Frontal cortex (tissue), 4 donors: ENCODE measurements around the gene SV2C. TPM values are rescaled to one million over a fixed set of nuclear protein-coding genes. Genes with fewer than 3 reads are reported as not detected.

Source experiments
- DNase-seq, 2 donors: peaks; one replicate each; pipeline ENCODE4 v3.0.0; 2012; ENCODE audit warnings: low spot score in 2 of 2
- FAIRE-seq: peaks from 2 replicates; lab custom pipeline; 2012; peaks lifted over from hg19 to GRCh38; lab: Jason Lieb, UNC
- total RNA-seq: library from RNA; depleted of rRNA; stranded (reverse); fragments of >200 nt; gene quantifications from one replicate; pipeline ENCODE4 v1.2.3, GENCODE V29; 2014
- donor health status: control.
- donor health status: control.
- donor health status: control.

Gene SV2C
- total RNA-seq, 1 donor from 2014 or later: 2.9 TPM

- no peak for DNase-seq
- FAIRE-seq: no peak
These were observed 72.4 kb downstream of the SV2C start for GRCh38 chr5:76155536-76155935.

GRCh38 chr5:76162335-76162734 lies 79.2 kb downstream of the SV2C start:
- DNase-seq (no peak), FAIRE-seq (no peak)

GRCh38 chr5:76163111-76163628 lies 80.0 kb downstream of the SV2C start:
- DNase-seq: no peak
- no peak for FAIRE-seq

GRCh38 chr5:76165029-76165428 lies 81.8 kb downstream of the SV2C start:
- DNase-seq (no peak), FAIRE-seq (no peak)

- no peak for DNase-seq
These were observed 82.7 kb downstream of the SV2C start for GRCh38 chr5:76165711-76166374.

GRCh38 chr5:76166886-76167576 lies 83.8 kb downstream of the SV2C start:
- DNase-seq (no peak), FAIRE-seq (no peak)

More at GRCh38 chr5:76165711-76166374, 82.7 kb downstream of the SV2C start:
- no peak for FAIRE-seq

- no peak for FAIRE-seq
These were observed 86.1 kb downstream of the SV2C start for GRCh38 chr5:76169146-76169905.

GRCh38 chr5:76174101-76174500 lies 90.9 kb downstream of the SV2C start:
- FAIRE-seq: no peak

More at GRCh38 chr5:76169146-76169905, 86.1 kb downstream of the SV2C start:
- DNase-seq: no peak

GRCh38 chr5:76175051-76175666 lies 92.0 kb downstream of the SV2C start:
- FAIRE-seq (no peak), DNase-seq (peak; percentile 41 to 58)

More at GRCh38 chr5:76174101-76174500, 90.9 kb downstream of the SV2C start:
- no peak for DNase-seq

- no peak for FAIRE-seq
These were observed 92.7 kb downstream of the SV2C start for GRCh38 chr5:76175821-76176403.

GRCh38 chr5:76177978-76178377 lies 94.8 kb downstream of the SV2C start:
- DNase-seq (no peak), FAIRE-seq (no peak)

More at GRCh38 chr5:76175821-76176403, 92.7 kb downstream of the SV2C start:
- DNase-seq: no peak

GRCh38 chr5:76178913-76179312 lies 95.7 kb downstream of the SV2C start:
- FAIRE-seq: no peak
- no peak for DNase-seq

GRCh38 chr5:76180814-76181805 lies 97.9 kb downstream of the SV2C start:
- FAIRE-seq (no peak), DNase-seq (no peak)

GRCh38 chr5:76187386-76187785 lies 104.2 kb downstream of the SV2C start:
- FAIRE-seq: no peak
- no peak for DNase-seq

GRCh38 chr5:76190356-76190755 lies 107.2 kb downstream of the SV2C start:
- FAIRE-seq (no peak), DNase-seq (no peak)

- FAIRE-seq (no peak), DNase-seq (no peak)
These were observed 109.7 kb downstream of the SV2C start for GRCh38 chr5:76192837-76193236.

- DNase-seq (no peak), FAIRE-seq (no peak)
These were observed 110.5 kb downstream of the SV2C start for GRCh38 chr5:76193635-76194034.

GRCh38 chr5:76194340-76194739 lies 111.2 kb downstream of the SV2C start:
- DNase-seq (no peak), FAIRE-seq (no peak)

- FAIRE-seq (no peak), DNase-seq (no peak)
These were observed 113.3 kb downstream of the SV2C start for GRCh38 chr5:76196457-76196856.
